Midbrain (tissue), 1 donor: ENCODE measurements around the gene RTP5.
"Not testable (repeated sequence)": the region's sequence is repeated elsewhere in the genome, so short reads cannot be mapped to it uniquely, and the experiment has no call there.

Source experiments
- DNase-seq: peaks from one replicate; lab custom pipeline; 2025; lab: John Stamatoyannopoulos, UW

Gene RTP5

GRCh38 chr2:241922816-241923601 lies 53.5 kb downstream of the RTP5 start:
- DNase-seq = not testable (repeated sequence)
